HEK293 (cell line): ENCODE results near the gene CD79A.

Source experiments
- CTCF ChIA-PET: fragments of 350-600 bp; formaldehyde crosslinking; extraction: SDS; loops from one replicate; lab custom pipeline; 2021; ENCODE audit warnings: antibody characterized with exemption; lab: Yijun Ruan, JAX
- POLR2A ChIA-PET: fragments of 300-600 bp; formaldehyde crosslinking; extraction: SDS; loops from one replicate; lab custom pipeline; 2020; ENCODE audit warnings: antibody characterized with exemption, inconsistent platforms; lab: Yijun Ruan, JAX
- H3K27ac ChIP-seq: fragments of 200-500 bp; sonication (Bioruptor generic); 2 replicates; pipeline ENCODE4 v1.5.1; 2014; ENCODE audit warnings: low read depth, low read length, control low read depth, inconsistent platforms; ENCODE audit errors: extremely low read depth
- H3K36me3 ChIP-seq, 2 experiments: fragments of 200-500 bp in 1 of 2; sonication (Bioruptor generic) in 1 of 2; 1 replicate in 1 of 2; 2 replicates in 1 of 2; pipeline ENCODE4 v1.5.1; 2014 to 2017; ENCODE audit warnings: inconsistent platforms in 2 of 2, low read length in 2 of 2; ENCODE audit not compliant: control insufficient read depth in 2 of 2, insufficient read depth in 1 of 2
- H3K4me1 ChIP-seq: fragments of 200-500 bp; sonication (Bioruptor generic); 2 replicates; pipeline ENCODE4 v1.5.1; 2014; ENCODE audit warnings: mild to moderate bottlenecking, low read length, inconsistent platforms; ENCODE audit not compliant: control insufficient read depth, insufficient read depth
- H3K4me3 ChIP-seq: 2 replicates; pipeline ENCODE4 v1.5.1; 2011; ENCODE audit warnings: low read depth, mild to moderate bottlenecking, control low read depth, low read length, moderate library complexity
- H3K9me3 ChIP-seq: fragments of 200-500 bp; sonication (Bioruptor generic); 2 replicates; pipeline ENCODE4 v1.5.1; 2014; ENCODE audit warnings: low read depth, low read length, inconsistent platforms; ENCODE audit not compliant: control insufficient read depth, insufficient read depth
- EGR2 ChIP-seq: fragments of 450-650 bp; formaldehyde crosslinking; IDR thresholded peaks from 2 replicates; pipeline ENCODE4 v1.5.1; 2016; ENCODE audit warnings: low read depth, missing biosample characterization, missing genetic modification characterization
- KLF1 ChIP-seq: fragments of 450-650 bp; formaldehyde crosslinking; IDR thresholded peaks from 2 replicates; pipeline ENCODE4 v1.5.1; 2016; ENCODE audit warnings: missing biosample characterization, missing genetic modification characterization
- KLF17 ChIP-seq: fragments of 450-650 bp; formaldehyde crosslinking; IDR thresholded peaks from 2 replicates; pipeline ENCODE4 v1.5.1; 2016; ENCODE audit warnings: missing biosample characterization, missing genetic modification characterization
- KLF7 ChIP-seq: fragments of 450-650 bp; formaldehyde crosslinking; IDR thresholded peaks from 2 replicates; pipeline ENCODE4 v1.5.1; 2016; ENCODE audit warnings: missing biosample characterization, missing genetic modification characterization, borderline replicate concordance
- TRIM28 ChIP-seq: IDR thresholded peaks from 2 replicates; pipeline ENCODE4 v1.6.1; 2011; ENCODE audit warnings: low read length, control low read depth, borderline replicate concordance
- ZBTB6 ChIP-seq: fragments of 450-650 bp; formaldehyde crosslinking; IDR thresholded peaks from 2 replicates; pipeline ENCODE4 v1.5.1; 2017; ENCODE audit warnings: missing biosample characterization, missing genetic modification characterization
- ZFHX2 ChIP-seq: fragments of 450-650 bp; formaldehyde crosslinking; conservative IDR thresholded peaks from 2 replicates; pipeline ENCODE4 v1.5.1; 2016; ENCODE audit warnings: missing biosample characterization, missing genetic modification characterization
- ZNF133 ChIP-seq: fragments of 450-650 bp; formaldehyde crosslinking; IDR thresholded peaks from 2 replicates; pipeline ENCODE4 v1.5.1; 2016; ENCODE audit warnings: missing biosample characterization, missing genetic modification characterization
- ZNF18 ChIP-seq: fragments of 450-650 bp; formaldehyde crosslinking; IDR thresholded peaks from 2 replicates; pipeline ENCODE4 v1.5.1; 2016; ENCODE audit warnings: missing biosample characterization, missing genetic modification characterization
- ZNF211 ChIP-seq: fragments of 450-650 bp; formaldehyde crosslinking; IDR thresholded peaks from 2 replicates; pipeline ENCODE4 v1.5.1; 2016; ENCODE audit warnings: low read depth, missing biosample characterization, missing genetic modification characterization
- ZNF26 ChIP-seq: fragments of 450-650 bp; formaldehyde crosslinking; IDR thresholded peaks from 2 replicates; pipeline ENCODE4 v1.5.1; 2016; ENCODE audit warnings: missing biosample characterization, missing genetic modification characterization
- ZNF280C ChIP-seq: fragments of 450-650 bp; formaldehyde crosslinking; IDR thresholded peaks from 2 replicates; pipeline ENCODE4 v1.5.1; 2016; ENCODE audit warnings: missing biosample characterization, missing genetic modification characterization
- ZNF610 ChIP-seq: fragments of 450-650 bp; formaldehyde crosslinking; IDR thresholded peaks from 2 replicates; pipeline ENCODE4 v1.5.1; 2016; ENCODE audit warnings: missing biosample characterization, missing genetic modification characterization, borderline replicate concordance
- ZNF654 ChIP-seq: fragments of 450-650 bp; formaldehyde crosslinking; IDR thresholded peaks from 2 replicates; pipeline ENCODE4 v1.5.1; 2016; ENCODE audit warnings: low read depth, missing biosample characterization, missing genetic modification characterization
- ZNF704 ChIP-seq: fragments of 450-650 bp; formaldehyde crosslinking; IDR thresholded peaks from 2 replicates; pipeline ENCODE4 v1.5.1; 2016; ENCODE audit warnings: missing biosample characterization, missing genetic modification characterization

CD79A gene

GRCh38 chr19:41887711-41888382 lies 10.8 kb downstream of the CD79A start:
- ChIA-PET POLR2A (interaction anchor here (0.5 to 1.3 kb wide), 2 partner anchors 11 to 152 kb away, joined by 3 to 4 read pairs; no protein-coding TSS in a partner anchor), CTCF (interaction anchor here (0.7 to 1.3 kb wide), 6 partner anchors 15 to 63 kb away, joined by 3 to 5 read pairs (median 4); no protein-coding TSS in a partner anchor)
- Histone ChIP-seq H3K27ac (no peak overlapping the region), H3K4me1 (peaks cover 11% of the 10 kb centered on the region; the same call in 1 of the 2 replicates), H3K4me3 (no peak overlapping the region), H3K36me3 (peaks cover 20 to 23% of the 10 kb centered on the region in 2 experiments), H3K9me3 (no peaks in the 10 kb centered on the region)
- no peak for TF ChIP-seq ZNF133 (tag by site-specific recombination)
- TF ChIP-seq ZNF280C (tag by site-specific recombination) = no peak
- TF ChIP-seq ZNF18 (tag by site-specific recombination) = no peak
- TF ChIP-seq ZNF610 (tag by site-specific recombination) = no peak
- no peak for TF ChIP-seq ZNF211
- TF ChIP-seq ZFHX2 = peak; percentile 80
- TF ChIP-seq ZNF26 = no peak
- TF ChIP-seq KLF17 = peak; percentile 38; the same call in 1 of the 2 replicates
- no peak for TF ChIP-seq ZNF704
- TF ChIP-seq KLF1 (tag by site-specific recombination) = peak; percentile 84
- TF ChIP-seq ZNF654 (tag by site-specific recombination) = no peak
- no peak for TF ChIP-seq KLF7 (tag by site-specific recombination)
- TF ChIP-seq TRIM28 = no peak
- TF ChIP-seq ZBTB6 (tag by site-specific recombination) = no peak
- peak; percentile 89 for TF ChIP-seq EGR2 (tag by site-specific recombination)
